PC-3 (cell line): ENCODE results near the gene ZNF106. TPM values are rescaled to one million over a fixed set of nuclear protein-coding genes. Genes with fewer than 3 reads are reported as not detected.

Source experiments
- ATAC-seq: fragments of 200-7000 bp; cut with Tn5 transposase; 2 replicates; pipeline ENCODE4 v1.9.1; 2020; ENCODE audit warnings: mild to moderate bottlenecking, moderate library complexity
- BruUV-seq: library from RNA; stranded (reverse); fragments of 400-500 nt; replicated peaks from 2 replicates; lab custom pipeline; 2021; lab: Mats Ljungman, UMichigan
- CTCF ChIA-PET: fragments of 300-600 bp; sonication (Branson Sonifier 250); formaldehyde crosslinking; loops from one replicate; lab custom pipeline; 2022; ENCODE audit warnings: antibody characterized with exemption; lab: Charles Lee
- POLR2A ChIA-PET: fragments of 300-600 bp; sonication (Branson Sonifier 250); formaldehyde crosslinking; loops from one replicate; lab custom pipeline; 2022; ENCODE audit warnings: antibody characterized with exemption; ENCODE audit not compliant: unreplicated experiment; lab: Charles Lee
- DNase-seq: peaks from one replicate; pipeline ENCODE4 v3.0.0-alpha.2; 2015
- H2AFZ ChIP-seq: fragments of 300-600 bp; sonication (generic); 2 replicates; pipeline ENCODE4 v1.6.0; 2016; ENCODE audit warnings: antibody characterized with exemption, low read length
- H3F3A ChIP-seq: fragments of 300-600 bp; sonication (generic); one replicate; pipeline ENCODE4 v1.6.0; 2017; ENCODE audit warnings: antibody characterized with exemption, low read length, control low read depth, mild to moderate bottlenecking; ENCODE audit not compliant: unreplicated experiment
- H3K27ac ChIP-seq: fragments of 300-600 bp; sonication (generic); 2 replicates; pipeline ENCODE4 v1.5.1; 2016; ENCODE audit warnings: mild to moderate bottlenecking, low read length
- H3K27me3 ChIP-seq: fragments of 300-600 bp; sonication (generic); 2 replicates; pipeline ENCODE4 v1.6.1; 2016; ENCODE audit warnings: low read length, mixed read lengths
- H3K36me3 ChIP-seq: fragments of 300-600 bp; sonication (generic); 2 replicates; pipeline ENCODE4 v1.6.1; 2016; ENCODE audit warnings: low read depth, mixed run types, low read length, mixed read lengths
- H3K4me1 ChIP-seq: fragments of 300-600 bp; sonication (generic); 2 replicates; pipeline ENCODE4 v1.5.1; 2016; ENCODE audit warnings: low read length; ENCODE audit not compliant: insufficient read depth
- H3K4me2 ChIP-seq: fragments of 300-600 bp; sonication (generic); 2 replicates; pipeline ENCODE4 v1.6.0; 2016; ENCODE audit warnings: low read length
- H3K4me3 ChIP-seq: fragments of 300-600 bp; sonication (generic); 2 replicates; pipeline ENCODE4 v1.5.1; 2016; ENCODE audit warnings: mild to moderate bottlenecking, low read length, mixed read lengths
- H3K79me2 ChIP-seq: fragments of 300-600 bp; sonication (generic); 2 replicates; pipeline ENCODE4 v1.6.1; 2017; ENCODE audit warnings: low read length, mixed read lengths
- H3K9ac ChIP-seq: fragments of 300-600 bp; sonication (generic); 2 replicates; pipeline ENCODE4 v1.6.0; 2016; ENCODE audit warnings: mild to moderate bottlenecking, low read length
- H3K9me2 ChIP-seq: fragments of 300-600 bp; sonication (generic); replicated peaks from 2 replicates; pipeline ENCODE4 v1.6.1; 2016; ENCODE audit warnings: mixed run types, low read length, mixed read lengths
- H3K9me3 ChIP-seq: fragments of 300-600 bp; sonication (generic); 2 replicates; pipeline ENCODE4 v1.6.1; 2016; ENCODE audit warnings: low read length, mixed read lengths
- H4K20me1 ChIP-seq: fragments of 300-600 bp; sonication (generic); 2 replicates; pipeline ENCODE4 v1.6.1; 2016; ENCODE audit warnings: low read length, mixed read lengths
- CTCF ChIP-seq: fragments of 300-600 bp; sonication (generic); conservative IDR thresholded peaks from 2 replicates; pipeline ENCODE4 v1.5.1; 2017; ENCODE audit warnings: antibody characterized with exemption, low read depth, mild to moderate bottlenecking, low read length
- EZH2 ChIP-seq: fragments of 300-600 bp; sonication (generic); IDR thresholded peaks from one replicate; pipeline ENCODE4 v1.6.1; 2017; ENCODE audit warnings: antibody characterized with exemption, mild to moderate bottlenecking, low read length; ENCODE audit not compliant: unreplicated experiment
- EZH2phosphoT487 ChIP-seq: fragments of 300-600 bp; sonication (generic); IDR thresholded peaks from 2 replicates; pipeline ENCODE4 v1.6.1; 2018; ENCODE audit warnings: mild to moderate bottlenecking, antibody characterized with exemption, low read length, borderline replicate concordance
- intact Hi-C: fragments of 100-400 bp; cut with micrococcal nuclease; formaldehyde crosslinking; loops from 2 replicates; pipeline ENCODE4 v1.9.0; 2023
- total RNA-seq: library from RNA; depleted of rRNA; stranded (reverse); fragments of >200 nt; gene quantifications from 2 replicates; pipeline ENCODE4 v1.2.3, GENCODE V29; 2014

The ZNF106 gene
- total RNA-seq, 1 experiment from 2014 or later: 25.6 TPM

- POLR2A ChIA-PET: no interaction called here
- Histone ChIP-seq H3K27me3 (no peaks in the 10 kb centered on the region), H3K9me3 (no peaks in the 10 kb centered on the region), H3F3A (no peaks in the 10 kb centered on the region), H3K36me3 (peaks cover 25% of the 10 kb centered on the region), H3K4me3 (no peak overlapping the region), H3K9me2 (no peaks in the 10 kb centered on the region), H3K79me2 (no peaks in the 10 kb centered on the region), H2AFZ (no peak overlapping the region), H3K4me2 (no peak overlapping the region), H3K4me1 (no peaks in the 10 kb centered on the region), H4K20me1 (no peaks in the 10 kb centered on the region), H3K27ac (no peak overlapping the region), H3K9ac (no peak overlapping the region)
- DNase-seq (no peak), ATAC-seq (no peak)
- no TSS peak for BruUV-seq
- CTCF ChIA-PET: no interaction called here
- intact Hi-C loops: no loop called here
- TF ChIP-seq CTCF: no peak
- no peak for TF ChIP-seq EZH2
- no peak for TF ChIP-seq EZH2phosphoT487
Observed at GRCh38 chr15:42448281-42448680, 42.7 kb downstream of the ZNF106 start.

GRCh38 chr15:42447599-42447998 is 43.3 kb downstream of the ZNF106 start:
- Histone ChIP-seq H3K9me3 (no peaks in the 10 kb centered on the region), H3K27ac (no peak overlapping the region), H3K4me3 (no peak overlapping the region), H2AFZ (no peak overlapping the region), H3K9ac (no peak overlapping the region), H4K20me1 (no peaks in the 10 kb centered on the region), H3K27me3 (no peaks in the 10 kb centered on the region), H3F3A (no peaks in the 10 kb centered on the region), H3K4me1 (no peaks in the 10 kb centered on the region), H3K79me2 (no peaks in the 10 kb centered on the region), H3K36me3 (peaks cover 25% of the 10 kb centered on the region), H3K4me2 (no peak overlapping the region), H3K9me2 (no peaks in the 10 kb centered on the region)
- POLR2A ChIA-PET: no interaction called here
- CTCF ChIA-PET: no interaction called here
- no peak for DNase-seq
- intact Hi-C loops: no loop called here
- TF ChIP-seq EZH2phosphoT487 (no peak), CTCF (no peak)
- BruUV-seq: no TSS peak
- no peak for ATAC-seq

GRCh38 chr15:42445551-42445950 is 45.4 kb downstream of the ZNF106 start:
- no peaks in the 10 kb centered on the region for H3F3A ChIP-seq
- CTCF ChIA-PET: no interaction called here
- no peak overlapping the region for H3K27ac ChIP-seq
- H4K20me1 ChIP-seq: no peaks in the 10 kb centered on the region
- ATAC-seq (no peak), DNase-seq (no peak)
- H3K4me2 ChIP-seq: no peak overlapping the region
- no peaks in the 10 kb centered on the region for H3K27me3 ChIP-seq
- H3K9me3 ChIP-seq: no peaks in the 10 kb centered on the region
- no peak overlapping the region for H2AFZ ChIP-seq
- H3K4me1 ChIP-seq: no peaks in the 10 kb centered on the region
- intact Hi-C loops: no loop called here
- no peaks in the 10 kb centered on the region for H3K79me2 ChIP-seq
- no peak overlapping the region for H3K4me3 ChIP-seq
- H3K9ac ChIP-seq: no peak overlapping the region
- TF ChIP-seq EZH2phosphoT487 (no peak), EZH2 (no peak), CTCF (no peak)
- POLR2A ChIA-PET: no interaction called here
- no TSS peak for BruUV-seq
- peaks cover 21% of the 10 kb centered on the region; the same call in 1 of the 2 replicates for H3K36me3 ChIP-seq
- no peaks in the 10 kb centered on the region for H3K9me2 ChIP-seq
